Small intestine (tissue), 7 donors: Measurements from ENCODE around the gene SLC23A2. TPM values are rescaled to one million over a fixed set of nuclear protein-coding genes. Genes with fewer than 3 reads are reported as not detected.
A peak's percentile ranks its signal among the peaks of the same experiment; 100 is the strongest.

ENCODE experiments used
- DNase-seq, 2 donors: peaks; one replicate each; pipeline versions ENCODE4 v3.0.0 to v3.0.0-alpha.2; 2013
- FAIRE-seq: peaks from 2 replicates; lab custom pipeline; 2012; peaks lifted over from hg19 to GRCh38; lab: Jason Lieb, UNC
- H3K27ac ChIP-seq, 3 donors: one replicate each; pipeline ENCODE4 v1.5.1; 2013; ENCODE audit warnings: low read length in 2 of 3, mild to moderate bottlenecking in 2 of 3, control low read depth in 1 of 3, inconsistent platforms in 1 of 3, low read depth in 1 of 3, moderate library complexity in 1 of 3
- H3K27me3 ChIP-seq, 3 donors: one replicate each; pipeline ENCODE4 v1.6.1; 2013; ENCODE audit warnings: low read length in 3 of 3, inconsistent platforms in 1 of 3; ENCODE audit not compliant: control insufficient read depth in 3 of 3, insufficient read depth in 3 of 3
- H3K36me3 ChIP-seq, 3 donors: one replicate each; pipeline ENCODE4 v1.6.1; 2013; ENCODE audit warnings: low read length in 3 of 3, inconsistent platforms in 1 of 3, low read depth in 1 of 3, mild to moderate bottlenecking in 1 of 3, moderate library complexity in 1 of 3; ENCODE audit not compliant: control insufficient read depth in 3 of 3, insufficient read depth in 2 of 3
- H3K4me1 ChIP-seq, 3 donors: one replicate each; pipeline ENCODE4 v1.6.1; 2013; ENCODE audit warnings: low read length in 2 of 3, inconsistent platforms in 1 of 3, low read depth in 1 of 3, mild to moderate bottlenecking in 1 of 3, moderate library complexity in 1 of 3; ENCODE audit not compliant: control insufficient read depth in 3 of 3, insufficient read depth in 2 of 3
- H3K4me3 ChIP-seq, 3 donors: one replicate each; pipeline ENCODE4 v1.5.1; 2013; ENCODE audit warnings: low read length in 3 of 3, control low read depth in 1 of 3, inconsistent platforms in 1 of 3, low read depth in 1 of 3, mild to moderate bottlenecking in 1 of 3, moderate library complexity in 1 of 3
- H3K9me3 ChIP-seq, 2 donors: one replicate each; pipeline ENCODE4 v1.6.1; 2013; ENCODE audit warnings: low read depth in 1 of 2, low read length in 1 of 2; ENCODE audit not compliant: control insufficient read depth in 2 of 2, insufficient read depth in 1 of 2
- WGBS, 3 donors: extraction: QIAGEN DNeasy Blood & Tissue Kit; methylation state at CpG; one replicate each; pipeline ENCODE4 v1.1.7; 2013; 5-methylcytosine and 5-hydroxymethylcytosine counted together
- polyA plus RNA-seq, 4 donors: library from polyadenylated mRNA; stranded (reverse) in 3 of 4; unstranded in 1 of 4; fragments of 200-250 nt in 3 of 4; fragments of 120-200 nt in 1 of 4; gene quantifications; one replicate each; pipeline versions ENCODE4 v1.2.1 to v1.2.3, GENCODE V29; 2013
- donor health status: healthy with polysubstance abuse.
- donor health status: control.
- donor health status: control.
- donor health status: Bipolar disorder and iron deficiency.
- donor health status: healthy.

Gene SLC23A2
- polyA plus RNA-seq, 4 donors, result 1.4 to 8.2 (median 4.3) TPM

GRCh38 chr20:4876301-4876700 is 125.0 kb downstream of the SLC23A2 start:
- Histone ChIP-seq H3K27ac (no peak overlapping the region), H3K27me3 (no peaks in the 10 kb centered on the region), H3K4me3 (no peak overlapping the region), H3K4me1 (peaks cover 0 to under 1% (median 0%) of the 10 kb centered on the region in 3 donors), H3K9me3 (no peaks in the 10 kb centered on the region), H3K36me3 (peaks cover 2 to 31% (median 12%) of the 10 kb centered on the region in 3 donors)
- DNase-seq (no peak), FAIRE-seq (no peak)
- 89 to 93% (median 92%) methylated on average over 4 of the region's 4 CpGs for WGBS, 3 donors

GRCh38 chr20:4875578-4876067 is 125.7 kb downstream of the SLC23A2 start:
- Histone ChIP-seq H3K27me3 (no peaks in the 10 kb centered on the region), H3K4me1 (peaks cover 0 to 3% (median 0%) of the 10 kb centered on the region in 3 donors), H3K27ac (no peak overlapping the region), H3K36me3 (peaks cover 0 to 32% (median 12%) of the 10 kb centered on the region in 3 donors), H3K4me3 (no peak overlapping the region), H3K9me3 (no peaks in the 10 kb centered on the region)
- WGBS, 3 donors, result 47 to 74% (median 48%) methylated on average over 16 of the region's 16 CpGs
- FAIRE-seq, result no peak
- peak in 1 of 2 donors; percentile 67 for DNase-seq

GRCh38 chr20:4873396-4873795 is 127.9 kb downstream of the SLC23A2 start:
- Histone ChIP-seq H3K4me1 (peaks cover 0 to 3% (median 0%) of the 10 kb centered on the region in 3 donors), H3K27ac (no peak overlapping the region), H3K27me3 (no peaks in the 10 kb centered on the region), H3K36me3 (peaks cover 0 to 32% (median 12%) of the 10 kb centered on the region in 3 donors), H3K9me3 (no peaks in the 10 kb centered on the region), H3K4me3 (no peak overlapping the region)
- WGBS, 3 donors, result 95 to 96% (median 95%) methylated on average over 2 of the region's 2 CpGs
- FAIRE-seq (no peak), DNase-seq (no peak)

- H3K36me3 ChIP-seq, result peaks cover 0 to 34% (median 12%) of the 10 kb centered on the region in 3 donors
- WGBS, 3 donors, result 44 to 80% (median 52%) methylated on average over 6 of the region's 6 CpGs
Observed at GRCh38 chr20:4871486-4871885, 129.8 kb downstream of the SLC23A2 start.

GRCh38 chr20:4870906-4871305 is 130.4 kb downstream of the SLC23A2 start:
- H3K9me3 ChIP-seq, result no peaks in the 10 kb centered on the region
- peaks cover 0 to 37% (median 12%) of the 10 kb centered on the region in 3 donors for H3K36me3 ChIP-seq
- no peak overlapping the region for H3K4me3 ChIP-seq
- WGBS, 3 donors, result 87 to 91% (median 87%) methylated on average over 5 of the region's 5 CpGs
- DNase-seq (no peak), FAIRE-seq (no peak)
- H3K4me1 ChIP-seq, result peaks cover 0 to 3% (median 0%) of the 10 kb centered on the region in 3 donors
- H3K27ac ChIP-seq, result no peak overlapping the region
- H3K27me3 ChIP-seq, result no peaks in the 10 kb centered on the region

More at GRCh38 chr20:4871486-4871885, 129.8 kb downstream of the SLC23A2 start:
- peak; percentile 20 to 61 for DNase-seq
- FAIRE-seq, result no peak
- Histone ChIP-seq H3K9me3 (no peaks in the 10 kb centered on the region), H3K27me3 (no peaks in the 10 kb centered on the region), H3K4me3 (no peak overlapping the region), H3K4me1 (peaks cover 0 to 3% (median 0%) of the 10 kb centered on the region in 3 donors), H3K27ac (no peak overlapping the region)

GRCh38 chr20:4869290-4870193 is 131.8 kb downstream of the SLC23A2 start:
- Histone ChIP-seq H3K27ac (no peak overlapping the region), H3K9me3 (no peaks in the 10 kb centered on the region), H3K36me3 (peaks cover 0 to 35% (median 15%) of the 10 kb centered on the region in 3 donors), H3K4me3 (no peak overlapping the region), H3K27me3 (no peaks in the 10 kb centered on the region), H3K4me1 (peaks cover 0 to 3% (median 0%) of the 10 kb centered on the region in 3 donors)
- peak; percentile 29 to 68 for DNase-seq
- FAIRE-seq, result no peak
- WGBS, 3 donors, result 59 to 64% (median 64%) methylated on average over 20 of the region's 20 CpGs

- FAIRE-seq, result no peak
- no peak overlapping the region for H3K27ac ChIP-seq
- WGBS, 3 donors, result 94 to 95% (median 94%) methylated on average over 4 of the region's 4 CpGs
- DNase-seq, result no peak
- H3K4me1 ChIP-seq, result peaks cover 0 to 3% (median 0%) of the 10 kb centered on the region in 3 donors
- H3K4me3 ChIP-seq, result no peak overlapping the region
- no peaks in the 10 kb centered on the region for H3K27me3 ChIP-seq
- peaks cover 0 to 34% (median 6%) of the 10 kb centered on the region in 3 donors for H3K36me3 ChIP-seq
- no peaks in the 10 kb centered on the region for H3K9me3 ChIP-seq
Observed at GRCh38 chr20:4867051-4867450, 134.3 kb downstream of the SLC23A2 start.

- H3K4me1 ChIP-seq, result peaks cover 0 to 3% (median 0%) of the 10 kb centered on the region in 3 donors
- 98 to 100% (median 100%) methylated on average over 2 of the region's 2 CpGs for WGBS, 3 donors
- H3K4me3 ChIP-seq, result no peak overlapping the region
- H3K36me3 ChIP-seq, result peaks cover 0 to 38% (median 6%) of the 10 kb centered on the region in 3 donors
- no peak overlapping the region for H3K27ac ChIP-seq
- DNase-seq (no peak), FAIRE-seq (no peak)
- H3K27me3 ChIP-seq, result no peaks in the 10 kb centered on the region
- no peaks in the 10 kb centered on the region for H3K9me3 ChIP-seq
Observed at GRCh38 chr20:4866429-4866828, 134.9 kb downstream of the SLC23A2 start.
